Coronary artery (tissue), 2 donors: Measurements from ENCODE around the gene NMNAT3.
"Not testable (repeated sequence)": the region's sequence is repeated elsewhere in the genome, so short reads cannot be mapped to it uniquely, and the experiment has no call there.

Source experiments
- DNase-seq: peaks from one replicate; pipeline ENCODE4 v3.0.0-alpha.2; 2017; ENCODE audit warnings: low spot score
- H3K27ac ChIP-seq, 2 donors: fragments of 200-600 bp; sonication (generic); one replicate each; pipeline ENCODE4 v1.5.1; 2016 to 2019
- H3K4me3 ChIP-seq: fragments of 200-600 bp; sonication (generic); 2 replicates; pipeline ENCODE4 v1.5.1; 2016; ENCODE audit warnings: mild to moderate bottlenecking, moderate library complexity
- CTCF ChIP-seq: fragments of 200-600 bp; sonication (generic); IDR thresholded peaks from one replicate; pipeline ENCODE4 v1.5.1; 2019; ENCODE audit warnings: antibody characterized with exemption

The NMNAT3 gene

GRCh38 chr3:139608108-139608380 lies 69.7 kb downstream of the NMNAT3 start:
- no peak overlapping the region for H3K4me3 ChIP-seq
- DNase-seq: no peak
- no peak for TF ChIP-seq CTCF
- no peak overlapping the region for H3K27ac ChIP-seq

GRCh38 chr3:139607257-139608107 lies 70.3 kb downstream of the NMNAT3 start:
- no peak for DNase-seq
- TF ChIP-seq CTCF: no peak
- Histone ChIP-seq H3K4me3 (no peak overlapping the region), H3K27ac (no peak overlapping the region)

GRCh38 chr3:139602003-139602402 lies 75.8 kb downstream of the NMNAT3 start:
- Histone ChIP-seq H3K4me3 (no peak overlapping the region), H3K27ac (no peak overlapping the region)
- no peak for DNase-seq
- no peak for TF ChIP-seq CTCF

- H3K27ac ChIP-seq: no peak overlapping the region
- TF ChIP-seq CTCF: no peak
- H3K4me3 ChIP-seq: no peak overlapping the region
- DNase-seq: no peak
These were observed 76.4 kb downstream of the NMNAT3 start for GRCh38 chr3:139601191-139601961.

- Histone ChIP-seq H3K27ac (no peak overlapping the region), H3K4me3 (no peak overlapping the region)
- TF ChIP-seq CTCF: no peak
- no peak for DNase-seq
These were observed 79.8 kb downstream of the NMNAT3 start for GRCh38 chr3:139597947-139598346.

GRCh38 chr3:139591186-139591585 lies 86.6 kb downstream of the NMNAT3 start:
- not testable (repeated sequence) for H3K4me3 ChIP-seq

GRCh38 chr3:139588450-139588849 lies 89.3 kb downstream of the NMNAT3 start:
- DNase-seq: no peak
- no peak for TF ChIP-seq CTCF
- no peak overlapping the region for H3K27ac ChIP-seq
- no peak overlapping the region for H3K4me3 ChIP-seq

More at GRCh38 chr3:139591186-139591585, 86.6 kb downstream of the NMNAT3 start:
- H3K27ac ChIP-seq, DNase-seq: not testable (repeated sequence)
